Germinal center (tissue), 1 donor: ENCODE data around the gene CCL17.
"Not testable (repeated sequence)": the region's sequence is repeated elsewhere in the genome, so short reads cannot be mapped to it uniquely, and the experiment has no call there.

Experiments used
- DNase-seq: peaks from one replicate; pipeline ENCODE4 v3.0.0; 2012; ENCODE audit warnings: mixed read lengths, low spot score

CCL17 gene

DNA sequence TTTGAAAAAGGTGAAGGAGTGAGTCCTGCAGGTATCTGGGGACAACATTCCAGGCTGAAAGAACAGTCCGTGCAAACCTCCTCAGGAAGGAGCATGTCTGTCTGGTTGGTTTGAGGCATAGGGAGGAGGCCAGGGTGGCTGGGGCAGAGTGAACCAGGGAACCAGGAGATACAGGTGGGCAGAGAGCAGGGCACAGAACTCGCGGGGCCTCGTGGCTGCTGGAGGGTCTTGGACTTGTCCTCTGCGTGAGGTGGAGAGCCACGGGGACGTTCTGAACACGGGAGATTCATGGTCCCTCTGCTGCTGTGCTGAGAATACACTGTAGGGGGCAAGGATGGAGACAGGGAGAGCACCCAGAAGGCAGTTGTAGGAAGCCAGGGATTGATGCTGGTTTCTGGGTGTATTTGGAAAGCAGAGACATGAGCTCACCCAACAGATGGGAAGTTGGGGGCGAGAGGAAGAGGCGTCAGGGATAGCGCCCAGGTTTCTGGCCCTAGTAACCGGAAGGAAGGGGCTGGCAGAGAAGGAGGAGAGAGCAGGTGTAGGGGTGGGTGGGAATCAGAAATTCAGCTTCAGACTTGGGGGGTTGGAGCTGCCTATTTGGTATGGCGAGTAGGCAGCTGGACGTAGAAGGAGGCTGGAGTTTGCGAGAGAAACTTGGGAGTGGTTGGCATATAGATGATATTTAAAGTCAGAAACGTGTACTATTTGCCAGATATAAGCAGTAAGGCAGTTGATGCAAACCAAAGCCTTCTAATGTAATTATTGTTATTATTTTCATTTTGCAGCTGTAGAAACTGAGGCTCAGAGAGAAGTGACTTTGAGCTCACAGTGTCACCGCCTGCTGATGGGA is at the start of gene CCL17:
TSS of gene CCL17 (plus strand) at position 803 of the 853 bp plus-strand sequence. CDS start 9,166 bp downstream, outside the sequence.
- DNase-seq: no peak

DNA sequence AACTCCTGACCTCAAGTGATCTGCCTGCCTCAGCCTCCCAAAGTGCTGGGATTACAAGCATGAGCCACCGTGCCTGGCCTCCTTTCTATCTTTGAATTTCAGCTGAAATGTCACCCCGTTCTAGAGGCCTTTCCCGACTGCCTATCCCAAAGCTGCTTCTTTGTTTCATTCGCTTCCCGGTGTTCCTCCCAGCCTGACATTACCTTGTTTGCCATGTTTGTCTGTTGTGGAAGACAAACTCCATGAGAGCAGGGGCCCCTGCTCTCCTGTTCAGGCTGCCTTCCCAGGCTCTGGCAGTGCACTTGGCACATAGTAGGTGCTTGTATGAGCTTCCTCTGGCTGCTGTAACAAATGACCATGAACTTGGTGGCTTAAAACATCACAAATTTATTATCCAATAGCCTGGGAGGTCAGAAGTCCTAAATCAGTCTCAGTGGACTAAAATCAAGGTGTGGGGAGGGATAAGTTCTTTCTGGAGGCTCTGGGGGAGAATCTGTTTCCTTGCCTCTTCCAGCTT is 48.6 kb upstream of the CCL17 start:
- DNase-seq: no peak

DNA sequence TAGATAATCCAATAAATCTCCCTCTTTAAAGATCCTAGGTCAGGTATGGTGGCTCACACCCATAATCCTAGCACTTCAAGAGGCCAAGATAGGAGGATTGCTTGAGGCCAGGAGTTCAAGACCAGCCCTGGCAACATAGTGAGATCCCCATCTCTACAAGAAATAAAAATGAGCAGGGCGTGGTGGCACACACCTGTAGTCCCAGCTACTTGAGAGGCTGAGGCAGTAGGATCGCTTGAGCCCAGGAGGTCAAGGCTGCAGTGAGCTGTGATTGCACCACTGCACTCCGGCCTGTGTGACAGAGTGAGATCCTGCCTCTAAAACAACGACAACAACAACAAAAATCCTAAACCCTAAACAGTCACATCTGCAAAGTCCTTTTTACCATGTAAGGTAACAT is 48.0 kb upstream of the CCL17 start:
- no peak for DNase-seq

DNA sequence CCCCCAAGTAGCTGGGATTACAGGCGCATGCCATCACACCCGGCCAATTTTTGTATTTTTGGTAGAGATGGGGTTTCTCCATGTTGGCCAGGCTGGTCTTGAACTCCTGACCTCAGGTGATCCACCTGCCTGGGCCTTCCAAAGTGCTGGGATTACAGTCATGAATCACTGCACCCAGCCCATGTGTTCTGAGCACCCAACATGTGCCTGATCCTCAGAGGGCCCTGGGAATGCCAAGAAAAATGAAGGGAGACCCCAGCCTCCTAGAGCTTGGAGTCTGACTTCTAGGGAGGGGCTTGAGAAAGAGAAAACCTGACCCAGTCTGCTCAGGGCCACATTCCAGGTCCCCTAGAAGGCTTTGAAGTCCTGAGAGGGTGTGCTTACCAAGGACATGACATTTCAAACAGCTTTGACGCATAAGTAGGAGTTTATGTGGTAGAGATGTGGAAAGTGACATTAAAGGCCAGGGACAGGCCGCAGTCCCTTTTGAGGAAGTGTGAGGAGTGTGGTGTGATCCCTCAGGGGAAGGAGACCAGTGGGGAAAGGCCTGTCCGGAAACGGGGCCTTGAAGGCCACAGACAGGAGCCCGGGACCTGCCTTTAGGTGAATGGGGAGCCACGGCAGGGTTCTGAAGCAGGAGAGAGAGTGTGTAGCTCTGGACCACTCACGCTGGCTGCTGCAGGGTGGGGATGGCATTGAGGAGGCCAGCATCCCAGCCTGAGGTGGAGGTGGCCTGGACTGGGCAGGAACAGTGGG is 47.1 kb upstream of the CCL17 start:
- DNase-seq: no peak

DNA sequence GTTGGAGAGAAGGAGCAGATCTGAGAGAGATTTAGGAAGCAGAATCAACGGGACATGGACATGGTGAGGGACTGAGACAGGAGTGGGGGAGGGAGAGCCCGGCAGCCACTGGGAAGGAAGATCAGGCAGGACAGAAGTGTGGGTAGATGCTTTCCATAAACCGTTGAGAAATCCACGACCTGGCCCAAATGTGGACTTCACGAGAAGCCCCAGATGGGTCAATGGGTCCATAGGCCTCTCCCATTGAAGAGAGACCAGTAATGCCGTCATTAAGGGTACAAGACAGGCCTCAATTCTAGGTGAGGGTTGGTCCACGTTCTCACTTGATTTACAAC is 46.5 kb upstream of the CCL17 start:
- no peak for DNase-seq

DNA sequence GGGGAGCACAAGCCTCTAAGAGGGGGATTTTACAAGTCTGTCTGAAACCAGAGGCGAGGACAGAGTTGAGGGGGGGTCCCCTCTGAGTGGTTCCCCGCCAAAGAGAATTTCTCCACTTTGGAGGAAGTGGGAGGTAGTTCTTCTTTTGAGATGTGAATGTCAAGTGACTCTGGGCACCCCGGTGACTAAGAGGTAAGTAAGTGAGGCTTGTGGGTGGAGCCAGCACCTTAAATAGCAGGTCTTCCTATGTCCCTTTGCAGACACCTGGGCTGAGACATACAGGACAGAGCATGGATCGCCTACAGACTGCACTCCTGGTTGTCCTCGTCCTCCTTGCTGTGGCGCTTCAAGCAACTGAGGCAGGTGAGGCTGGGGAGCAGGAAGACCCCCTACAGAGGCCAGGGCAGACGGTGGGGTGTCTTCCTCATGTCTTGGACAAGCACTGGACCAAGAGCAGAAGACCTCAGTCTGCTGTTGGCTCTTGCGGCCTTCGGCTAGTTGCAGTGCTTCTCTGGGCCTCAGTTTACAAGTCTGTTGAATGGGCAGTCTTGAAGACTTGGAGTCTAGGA is 46.0 kb upstream of the CCL17 start, which contains the start of gene CCL22:
TSS of gene CCL22 (plus strand) at position 257 of the 569 bp plus-strand sequence. CDS start at position 291, 34 bp downstream.
- no peak for DNase-seq

DNA sequence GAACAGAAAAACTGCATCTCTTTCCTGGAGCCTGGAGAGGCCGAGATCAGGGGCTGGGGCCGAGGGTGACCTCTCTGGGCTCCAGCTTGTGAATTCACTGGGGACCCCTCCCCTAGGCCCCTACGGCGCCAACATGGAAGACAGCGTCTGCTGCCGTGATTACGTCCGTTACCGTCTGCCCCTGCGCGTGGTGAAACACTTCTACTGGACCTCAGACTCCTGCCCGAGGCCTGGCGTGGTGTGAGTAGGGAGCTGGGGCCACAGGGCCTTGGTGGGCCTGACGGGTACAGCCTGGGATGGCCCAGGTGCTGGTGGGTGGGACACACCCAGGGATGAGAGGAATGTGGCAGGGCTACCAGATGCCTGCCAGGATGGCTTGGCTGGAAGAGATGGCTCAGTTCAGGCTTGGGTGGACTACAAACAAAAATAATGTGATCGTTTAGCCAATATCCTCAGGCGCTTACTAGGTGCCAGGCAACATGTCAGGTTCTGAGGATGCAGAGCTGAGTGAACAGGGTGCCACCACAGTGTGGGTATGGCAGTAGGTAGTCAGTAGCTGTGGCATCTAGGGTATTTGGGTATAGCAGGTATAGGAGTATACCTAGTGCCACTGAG is 44.1 kb upstream of the CCL17 start:
- DNase-seq: no peak

DNA sequence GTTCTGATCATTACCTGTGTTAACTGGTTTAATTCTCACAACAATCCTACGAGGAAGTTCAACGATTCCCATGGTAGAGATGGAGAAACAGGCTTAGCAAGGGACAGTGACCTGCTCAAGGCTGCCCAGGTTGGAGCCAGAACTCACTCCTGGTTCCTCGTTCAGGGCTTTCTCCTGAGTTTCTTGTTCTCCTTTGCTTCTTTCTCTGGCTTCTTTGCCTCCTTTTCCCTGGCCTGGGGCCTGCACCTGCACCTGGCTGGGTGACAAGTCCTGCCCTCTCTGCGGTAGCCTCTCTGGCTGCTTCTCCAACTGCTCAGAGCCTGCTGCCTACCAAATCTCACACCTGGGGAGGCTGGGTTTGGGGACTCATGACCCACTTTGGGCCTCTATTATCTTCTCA is 43.2 kb upstream of the CCL17 start:
- no peak for DNase-seq

DNA sequence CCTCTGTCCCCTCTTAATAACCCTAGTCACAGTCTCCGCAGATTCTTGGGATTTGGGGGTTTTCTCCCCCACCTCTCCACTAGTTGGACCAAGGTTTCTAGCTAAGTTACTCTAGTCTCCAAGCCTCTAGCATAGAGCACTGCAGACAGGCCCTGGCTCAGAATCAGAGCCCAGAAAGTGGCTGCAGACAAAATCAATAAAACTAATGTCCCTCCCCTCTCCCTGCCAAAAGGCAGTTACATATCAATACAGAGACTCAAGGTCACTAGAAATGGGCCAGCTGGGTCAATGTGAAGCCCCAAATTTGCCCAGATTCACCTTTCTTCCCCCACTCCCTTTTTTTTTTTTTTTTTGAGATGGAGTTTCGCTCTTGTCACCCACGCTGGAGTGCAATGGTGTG is 40.4 kb upstream of the CCL17 start:
- no peak for DNase-seq

DNA sequence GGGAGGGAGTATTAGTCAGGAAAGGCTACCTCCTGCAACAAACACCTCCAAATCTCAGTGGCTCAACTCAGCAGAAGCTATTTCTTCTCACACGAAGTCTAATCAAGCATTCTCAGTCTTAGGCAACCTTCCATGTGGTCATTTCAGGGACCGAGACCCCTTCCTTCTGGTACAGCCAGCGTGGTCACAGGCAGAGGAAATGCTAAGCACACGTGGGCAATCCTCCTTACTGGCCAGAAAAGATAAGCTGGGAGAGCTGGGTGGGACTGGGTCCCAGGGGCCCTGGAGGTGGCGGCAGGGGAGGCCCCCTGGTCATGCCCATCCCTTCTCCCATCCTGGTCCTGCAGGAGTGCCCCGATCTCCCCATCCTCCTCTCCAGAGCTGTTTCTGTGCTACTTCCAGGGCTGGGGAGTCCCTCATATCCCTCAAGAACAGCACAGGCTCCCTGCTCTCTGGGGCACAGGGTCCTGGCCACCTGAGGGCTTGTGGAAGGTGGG is 38.0 kb upstream of the CCL17 start:
- no peak for DNase-seq

DNA sequence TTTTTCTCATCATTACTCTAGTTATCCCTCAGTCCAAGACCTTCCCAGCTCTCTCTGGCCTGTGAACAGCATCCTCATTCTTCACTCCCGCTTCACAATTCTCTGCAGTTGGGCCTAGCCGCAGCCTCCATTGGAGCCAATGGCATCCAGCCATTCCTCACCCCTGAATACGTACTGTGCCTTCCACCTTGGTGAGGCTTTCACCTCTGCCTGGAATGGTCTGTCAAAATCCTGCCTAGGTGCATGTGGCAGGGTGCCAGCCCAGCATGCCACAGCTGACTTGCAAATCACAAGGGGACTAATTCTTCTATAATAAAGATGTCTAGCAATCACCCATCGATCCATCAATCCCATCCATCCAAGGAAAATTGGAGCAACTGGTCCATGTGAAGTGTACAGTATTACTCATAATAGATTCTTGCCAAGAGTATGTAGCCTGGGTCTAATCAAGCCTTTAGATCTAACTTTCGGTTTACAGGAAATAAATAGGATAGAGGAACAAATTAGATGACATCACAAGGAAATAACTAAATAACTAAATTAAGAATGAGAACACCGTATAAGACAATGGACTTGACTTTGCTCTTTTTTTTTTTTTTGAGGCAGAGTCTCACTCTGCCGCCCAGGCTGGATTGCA is 37.3 kb upstream of the CCL17 start:
- DNase-seq: no peak

DNA sequence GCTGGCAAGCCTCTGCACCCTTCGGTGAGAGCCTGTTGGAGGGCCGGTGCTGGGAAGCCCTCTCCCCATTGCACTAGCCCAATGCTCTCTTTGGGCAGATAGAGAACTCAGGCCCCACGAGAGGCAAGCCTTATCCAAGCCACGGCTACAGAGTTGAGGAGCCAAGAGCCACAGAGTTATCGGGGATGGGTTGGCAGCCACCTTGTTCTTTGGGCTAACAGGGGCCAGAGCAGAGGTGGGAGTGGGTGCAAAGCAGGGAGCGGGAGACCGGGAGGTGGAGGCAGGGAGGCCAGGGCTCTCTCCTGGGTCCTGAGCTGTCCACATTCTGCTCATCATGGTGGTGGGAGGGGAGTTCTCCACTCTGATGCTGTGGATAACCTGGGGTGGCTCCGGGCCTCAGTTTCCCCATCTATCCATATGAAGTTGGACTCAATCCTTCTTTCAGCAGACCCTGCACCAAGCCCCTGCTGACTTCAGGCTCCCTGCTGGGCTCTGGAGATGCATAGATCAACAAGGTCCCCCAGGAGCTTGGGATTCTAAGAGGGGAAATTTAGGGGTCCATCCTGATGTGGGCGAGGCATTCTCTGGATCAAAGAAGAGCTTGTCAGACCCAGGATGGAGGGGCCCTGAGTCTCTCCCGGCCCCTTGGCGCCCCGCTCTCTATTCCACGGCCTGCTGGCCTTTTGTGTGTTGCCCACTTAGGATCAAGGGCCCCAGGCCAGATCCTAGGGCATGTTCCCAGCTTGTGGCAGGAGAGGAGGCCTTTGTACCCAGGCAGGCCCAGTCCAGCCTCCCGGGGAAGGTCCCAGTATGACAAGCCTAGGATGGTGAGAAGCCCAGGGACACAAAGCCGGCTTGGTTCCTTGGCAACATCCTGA is 32.8 kb upstream of the CCL17 start:
- DNase-seq: no peak

DNA sequence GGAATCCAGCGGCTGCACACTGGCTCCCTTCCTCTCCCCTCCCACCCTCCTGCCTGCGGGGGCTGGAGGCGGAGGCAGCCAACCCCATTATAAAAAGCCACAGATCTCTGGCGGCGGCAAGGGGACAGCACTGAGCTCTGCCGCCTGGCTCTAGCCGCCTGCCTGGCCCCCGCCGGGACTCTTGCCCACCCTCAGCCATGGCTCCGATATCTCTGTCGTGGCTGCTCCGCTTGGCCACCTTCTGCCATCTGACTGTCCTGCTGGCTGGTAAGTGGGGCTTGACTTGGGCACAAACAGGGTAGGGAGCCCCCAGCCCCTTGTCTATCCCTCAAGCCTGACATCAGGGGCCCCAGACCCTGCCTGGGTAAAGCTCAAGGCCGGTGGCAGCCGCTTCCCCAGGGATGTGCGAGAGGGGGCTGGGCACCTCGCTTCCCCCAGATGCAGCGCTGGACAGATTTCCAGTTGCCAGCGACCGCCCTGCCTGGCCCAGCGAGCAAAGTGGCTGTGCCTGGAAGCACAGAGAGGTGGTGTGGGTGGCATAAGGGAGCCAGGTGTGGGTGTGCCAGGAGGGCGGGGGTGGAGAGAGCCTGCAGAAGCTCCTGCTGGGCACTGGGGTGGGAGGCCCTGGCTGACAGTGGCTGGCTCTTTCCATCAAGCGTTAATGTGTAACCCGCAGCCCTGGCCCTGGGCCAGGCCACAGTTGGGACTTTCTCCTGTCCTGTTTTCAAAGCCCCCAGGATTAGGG is 32.0 kb upstream of the CCL17 start, which contains the start of gene CX3CL1:
TSS of gene CX3CL1 (plus strand) at position 119 of the 745 bp plus-strand sequence. CDS start at position 198, 79 bp downstream.
- DNase-seq: no peak

DNA sequence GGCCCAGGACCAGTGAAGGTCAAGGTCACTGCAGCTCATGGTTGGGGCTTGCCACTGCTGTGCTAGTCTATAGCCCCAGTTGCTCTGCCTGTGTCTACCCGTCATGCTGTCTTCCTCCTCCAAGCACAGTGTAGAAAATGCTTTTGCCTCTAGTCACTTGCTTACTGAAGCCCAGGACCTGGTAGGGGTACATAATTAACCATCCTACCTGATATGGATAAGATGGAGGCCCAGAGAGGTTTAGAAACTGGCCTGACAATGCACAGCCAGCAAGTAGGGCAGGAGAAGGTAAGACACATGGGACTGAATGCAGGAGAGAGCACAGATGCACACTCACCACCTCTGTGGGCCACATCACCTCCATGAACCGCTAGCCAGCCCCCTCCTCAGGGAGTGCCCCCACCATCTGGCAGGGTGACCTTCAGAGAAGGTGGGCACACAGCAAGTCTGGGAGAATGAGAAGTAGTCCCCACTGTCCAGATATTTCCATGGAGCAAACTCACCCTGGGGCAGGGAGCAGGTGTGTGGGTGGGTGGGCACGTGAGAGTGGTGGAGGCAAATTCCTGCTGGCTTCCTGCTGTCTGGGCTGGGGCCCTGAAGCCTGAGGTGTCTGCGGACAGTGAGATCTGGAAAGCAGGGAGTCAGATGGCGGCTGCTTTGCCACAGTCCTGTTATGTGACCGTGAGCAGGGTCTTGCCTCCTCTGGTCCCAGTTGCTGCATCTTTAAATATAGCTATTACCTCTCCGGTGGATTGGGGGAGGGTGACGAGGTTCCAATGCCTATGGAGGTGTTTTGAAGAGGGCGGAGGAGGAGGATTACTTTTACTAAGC is 31.2 kb upstream of the CCL17 start:
- no peak for DNase-seq

DNA sequence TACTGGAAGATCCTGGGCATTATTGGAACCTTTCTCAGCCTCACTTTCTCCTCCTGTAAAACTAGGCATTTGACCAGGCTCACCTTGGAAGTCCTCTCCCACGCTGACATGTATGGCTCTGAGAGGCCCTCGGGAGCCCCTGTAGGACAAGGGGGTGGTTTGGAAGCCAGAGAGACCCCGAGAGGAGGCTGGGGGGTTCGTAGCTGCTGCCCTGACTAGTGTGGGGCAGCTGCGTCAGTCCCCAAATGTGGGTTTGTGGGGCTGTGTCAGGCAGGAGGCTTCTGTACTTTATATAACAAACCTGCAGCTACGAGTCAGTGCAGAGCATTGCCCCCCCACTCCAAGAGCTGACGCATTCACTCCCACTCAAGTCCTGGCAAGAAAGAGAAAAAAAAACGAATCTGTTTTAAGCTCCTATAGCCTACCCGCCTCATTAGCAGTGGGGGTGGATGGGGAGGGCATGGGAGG is 30.5 kb upstream of the CCL17 start:
- no peak for DNase-seq

DNA sequence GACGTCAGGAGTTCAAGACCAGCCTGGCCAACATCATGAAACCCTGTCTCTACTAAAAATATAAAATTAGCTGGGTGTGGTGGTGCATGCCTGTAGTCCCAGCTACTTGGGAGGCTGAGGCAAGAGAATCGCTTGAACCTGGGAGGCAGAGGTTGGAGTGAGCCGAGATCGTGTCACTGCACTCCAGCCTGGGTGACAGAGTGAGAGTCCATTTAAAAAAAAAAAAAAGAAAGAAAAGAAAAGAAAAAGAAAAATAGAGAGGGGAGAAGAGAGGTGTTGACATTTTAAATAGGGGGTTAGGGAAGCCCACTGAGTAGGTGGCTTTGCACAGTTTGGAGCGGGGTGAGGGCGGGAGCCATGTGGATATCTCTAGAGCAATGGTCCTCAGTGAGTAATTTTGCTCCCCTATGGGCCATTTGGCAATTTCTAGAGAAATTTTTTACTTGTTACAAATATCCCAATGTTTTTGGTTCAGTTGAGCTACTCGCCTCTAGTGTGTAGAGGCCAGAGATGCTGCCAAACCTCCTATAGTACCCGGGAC is 29.6 kb upstream of the CCL17 start:
- not testable (repeated sequence) for DNase-seq

DNA sequence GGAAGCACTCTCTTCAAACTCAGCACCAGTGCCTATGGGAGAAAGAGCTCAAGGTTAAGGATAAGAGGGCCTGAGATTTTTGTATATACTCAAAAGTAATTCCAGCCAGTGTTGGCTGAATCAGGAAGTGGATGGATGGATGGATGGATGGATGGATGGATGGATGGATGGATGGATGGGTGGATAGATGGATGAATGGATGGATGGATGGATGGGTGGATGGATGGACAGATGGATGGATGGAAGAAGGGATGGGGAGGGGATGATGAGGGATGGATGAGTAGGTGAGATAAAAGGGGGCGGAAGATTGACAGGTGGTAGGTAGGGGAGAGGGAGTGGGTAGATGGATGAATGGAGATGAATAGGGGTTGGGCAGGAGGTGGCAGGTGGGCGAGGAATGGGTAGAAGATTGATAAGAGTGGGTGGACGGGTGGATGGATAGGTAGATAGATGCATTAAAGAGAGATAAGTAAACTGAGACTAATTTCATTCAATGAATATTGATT is 28.2 kb upstream of the CCL17 start:
- no peak for DNase-seq
